UCSD-AML1 (cell line): Measurements from ENCODE around the gene KIF2C.
"Not testable (repeated sequence)": the region's sequence is repeated elsewhere in the genome, so short reads cannot be mapped to it uniquely, and the experiment has no call there.

Source experiments
- DNase-seq: peaks from one replicate; lab custom pipeline; 2025; ENCODE audit not compliant: unreplicated experiment; lab: John Stamatoyannopoulos, UW

Gene KIF2C

DNA sequence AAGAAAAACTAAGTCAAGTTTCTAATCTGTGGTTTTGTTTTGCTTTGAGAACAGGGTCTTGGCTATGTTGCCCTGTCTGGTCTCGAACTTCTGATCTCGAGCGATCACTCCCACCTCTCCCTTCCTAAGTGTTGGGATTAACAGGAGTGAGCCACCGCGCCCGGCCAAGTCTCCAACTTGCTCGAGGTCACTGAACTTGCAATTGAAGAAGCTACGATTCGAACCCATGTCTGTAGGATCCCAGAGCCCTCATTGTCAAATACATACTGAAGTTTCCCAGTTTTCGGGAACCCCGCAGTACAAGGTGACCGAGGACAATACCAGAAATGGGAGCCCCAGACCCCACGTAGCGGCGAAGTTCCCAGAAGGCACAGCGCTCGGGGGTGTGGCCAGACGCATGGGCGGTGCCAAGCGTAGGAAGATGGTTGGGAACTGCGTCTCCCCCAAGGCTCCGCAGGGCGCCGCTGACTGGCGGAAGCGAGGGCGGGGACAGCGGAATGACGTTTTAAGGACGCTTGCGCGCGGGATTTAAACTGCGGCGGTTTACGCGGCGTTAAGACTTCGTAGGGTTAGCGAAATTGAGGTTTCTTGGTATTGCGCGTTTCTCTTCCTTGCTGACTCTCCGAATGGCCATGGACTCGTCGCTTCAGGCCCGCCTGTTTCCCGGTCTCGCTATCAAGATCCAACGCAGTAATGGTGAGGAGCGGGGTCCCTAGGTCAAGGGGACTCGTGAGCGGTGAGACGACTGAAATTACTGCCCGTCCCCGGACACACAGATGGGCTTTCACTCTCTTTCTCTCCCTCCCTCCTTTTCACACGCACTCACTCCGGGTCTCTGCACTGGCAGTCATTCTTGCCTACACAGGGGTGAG lies at the start of gene KIF2C:
Gene KIF2C, plus strand, starts transcription at position 531 of the 872 bp plus-strand sequence. Its CDS starts 96 bp downstream, at position 627.
- DNase-seq = peak; percentile 99

DNA sequence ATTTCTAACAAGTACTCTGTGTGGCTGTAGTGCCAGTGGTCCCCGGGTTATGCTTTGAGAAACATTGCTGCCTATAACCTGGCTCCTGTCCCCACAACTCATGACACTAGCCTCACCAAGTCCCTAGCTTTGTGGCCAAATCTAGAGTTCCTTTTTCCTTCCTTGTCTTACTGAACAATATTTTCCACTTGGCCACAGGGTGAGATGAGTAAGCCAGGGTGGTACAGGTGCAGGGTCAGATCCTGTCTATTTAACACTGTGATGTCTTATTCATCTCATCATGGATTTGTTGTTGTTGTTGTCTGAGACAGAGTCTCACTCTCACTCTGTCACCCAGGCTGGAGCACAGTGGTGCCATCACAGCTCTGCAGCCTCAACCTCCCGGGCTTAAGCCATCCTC lies 46.5 kb upstream of the KIF2C start:
- no peak for DNase-seq

DNA sequence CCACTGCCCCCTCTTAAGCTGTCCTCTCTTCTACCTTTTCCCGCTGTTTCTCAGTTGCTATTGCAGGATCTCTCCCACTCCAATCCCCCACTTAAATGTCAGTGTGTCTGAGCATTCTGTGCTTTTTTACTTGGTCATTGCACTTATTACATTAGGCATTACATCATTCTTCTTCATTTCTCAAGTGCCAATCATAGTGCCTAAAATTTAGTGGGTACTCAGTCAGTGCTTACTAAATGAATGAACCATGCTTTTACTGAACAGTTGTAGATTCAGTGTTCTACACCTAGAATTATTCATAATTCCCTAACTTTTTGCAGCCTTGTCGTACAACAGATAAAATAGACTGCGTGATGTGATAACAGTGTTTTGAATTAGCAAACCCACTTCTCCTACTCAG lies 45.7 kb upstream of the KIF2C start:
- no peak for DNase-seq

DNA sequence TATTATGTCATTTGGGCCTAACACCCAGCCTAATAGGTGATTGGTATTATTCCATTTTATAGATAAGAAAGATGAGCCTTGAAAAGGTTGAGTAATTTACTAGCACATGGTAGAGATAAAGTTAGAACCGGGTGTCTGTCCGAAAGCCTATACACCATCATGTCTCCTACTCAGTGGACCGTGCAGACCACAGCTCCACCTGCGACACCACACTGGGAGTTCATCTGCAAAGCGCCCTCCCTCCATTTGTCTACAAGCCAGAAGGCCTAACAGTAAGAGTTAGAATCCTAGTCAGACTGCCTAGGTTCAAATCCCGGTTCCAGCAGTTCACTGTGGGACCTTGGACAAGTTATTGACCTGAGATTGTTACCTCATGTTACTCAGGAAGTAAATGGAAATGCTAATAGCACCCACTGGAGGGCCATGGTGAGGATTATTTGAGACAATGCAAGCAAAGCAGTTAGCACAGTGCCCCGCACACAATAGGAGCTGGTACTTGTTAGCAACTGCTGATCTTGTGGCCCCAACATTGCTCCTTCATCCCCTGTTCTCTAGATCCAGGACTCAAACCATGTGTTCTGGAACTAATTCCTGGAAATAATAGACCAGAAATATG lies 44.7 kb upstream of the KIF2C start:
- no peak for DNase-seq

DNA sequence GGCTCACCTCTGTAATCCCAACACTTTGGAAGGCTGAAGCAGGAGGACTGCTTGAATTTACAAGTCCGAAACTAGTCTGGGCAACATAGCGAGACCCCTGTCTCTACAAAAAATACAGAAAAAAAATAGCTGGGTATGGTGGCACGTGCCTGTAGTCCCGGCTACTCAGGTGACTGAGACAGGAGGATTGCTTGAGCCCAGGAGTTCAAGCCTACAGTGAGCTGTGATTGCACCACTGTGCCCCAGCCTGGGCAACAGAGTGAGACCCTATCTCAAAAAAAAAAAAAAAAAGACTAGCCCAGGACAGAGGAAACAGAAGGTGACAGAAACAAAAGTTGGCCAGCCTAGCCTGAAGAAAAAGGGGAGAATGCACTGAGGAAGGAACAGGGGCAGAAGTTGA lies 44.0 kb upstream of the KIF2C start:
- no peak for DNase-seq

DNA sequence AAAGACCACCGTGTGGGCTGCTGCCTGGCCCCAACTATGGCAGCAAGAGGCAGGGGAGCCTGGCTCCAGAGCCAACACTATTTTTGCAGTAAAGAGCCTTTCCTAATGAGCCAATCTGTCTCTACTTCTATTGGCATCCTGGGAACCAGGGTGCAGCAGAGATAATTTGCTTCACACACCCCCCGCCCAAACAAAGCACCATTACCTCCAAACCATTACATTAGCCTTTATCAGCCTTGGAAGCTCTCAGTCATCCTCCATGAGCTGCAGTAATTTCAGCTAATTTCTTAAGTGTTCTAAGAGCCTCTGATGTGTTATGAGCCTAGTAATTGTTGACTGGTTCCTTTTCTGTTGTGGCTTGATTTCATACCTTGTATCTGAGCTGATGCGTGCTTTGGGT lies 43.5 kb upstream of the KIF2C start:
- DNase-seq = no peak

DNA sequence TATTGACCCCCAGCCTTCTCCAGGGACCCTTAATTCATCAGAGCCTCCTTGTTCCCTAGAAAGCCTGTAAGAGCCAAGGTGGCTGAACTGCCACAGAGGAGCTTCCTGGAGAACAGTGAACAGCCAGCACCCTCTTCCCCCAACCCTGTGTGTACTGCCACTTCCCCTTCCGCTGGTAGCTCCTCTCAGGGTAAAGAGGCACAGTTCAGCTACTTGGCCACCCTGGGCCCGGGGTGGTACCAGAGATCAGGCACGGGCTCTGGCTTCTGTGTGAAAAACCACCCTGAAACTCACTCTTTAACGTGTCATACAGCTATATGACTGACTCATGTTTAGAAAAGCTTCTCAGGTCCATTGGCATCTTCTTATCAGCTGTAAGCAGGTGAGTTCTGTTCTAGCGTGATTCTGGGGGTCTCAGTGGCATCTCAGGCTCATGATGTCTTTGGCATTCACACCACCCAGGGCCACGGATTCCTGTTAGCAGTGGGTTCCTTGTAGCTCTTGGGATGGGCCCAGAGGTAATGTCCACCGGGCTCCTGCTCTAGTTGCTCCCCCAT lies 42.8 kb upstream of the KIF2C start:
- peak; percentile 60 for DNase-seq

DNA sequence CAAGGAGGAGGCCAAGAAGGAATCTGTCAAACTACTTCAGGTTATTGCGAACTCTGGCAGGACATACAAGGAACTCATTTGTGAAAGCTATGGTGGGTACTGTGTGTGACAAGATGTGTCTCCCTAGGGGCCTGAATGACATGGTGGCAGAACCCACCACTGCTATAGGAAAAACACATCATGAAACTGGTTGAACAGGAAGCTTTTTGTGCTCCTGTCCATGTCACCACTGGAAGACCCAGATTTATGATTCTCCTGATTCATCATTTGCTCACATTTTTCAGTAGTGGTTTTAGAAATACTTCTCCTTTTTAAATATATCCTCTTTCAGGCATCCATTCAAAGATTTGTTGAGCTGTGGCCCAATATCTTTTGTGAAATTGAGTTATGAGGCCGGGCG lies 41.5 kb upstream of the KIF2C start:
- DNase-seq = no peak

DNA sequence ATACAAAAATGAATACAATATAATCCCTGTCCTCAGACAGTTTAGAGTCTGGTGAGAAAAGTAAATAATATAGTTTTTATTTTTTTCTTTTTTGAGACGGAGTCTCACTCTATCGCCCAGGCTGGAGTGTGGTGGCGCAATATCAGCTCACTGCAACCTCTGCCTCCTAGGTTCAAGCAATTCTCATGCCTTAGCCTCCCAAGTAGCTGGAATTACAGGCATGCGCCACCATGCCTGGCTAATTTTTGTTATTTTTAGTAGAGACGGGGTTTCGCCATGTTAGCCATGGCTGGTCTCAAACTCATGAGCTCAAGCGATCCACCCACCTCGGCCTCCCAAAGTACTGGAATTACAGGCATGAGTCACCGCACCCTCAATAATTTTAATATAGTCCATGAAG lies 40.3 kb upstream of the KIF2C start:
- not testable (repeated sequence) for DNase-seq

DNA sequence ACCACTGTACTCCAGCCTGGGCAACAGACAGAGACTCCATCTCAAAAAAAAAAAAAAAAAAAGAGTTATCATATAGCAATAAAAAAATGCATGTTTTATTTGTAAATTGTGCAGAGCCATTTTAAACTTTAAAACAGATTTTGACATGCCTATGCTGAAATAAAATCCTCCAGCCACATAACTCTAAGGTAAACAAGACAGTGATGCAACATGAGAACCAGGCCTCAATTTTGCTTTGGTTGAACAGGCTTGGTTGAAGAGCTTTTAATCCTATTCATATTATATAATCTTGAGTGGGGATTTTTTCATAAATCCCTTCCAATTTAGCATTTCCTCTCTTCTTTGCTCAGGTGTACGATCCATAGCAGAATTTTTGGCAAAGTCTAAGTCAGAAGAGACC lies 39.1 kb upstream of the KIF2C start:
- no peak for DNase-seq

DNA sequence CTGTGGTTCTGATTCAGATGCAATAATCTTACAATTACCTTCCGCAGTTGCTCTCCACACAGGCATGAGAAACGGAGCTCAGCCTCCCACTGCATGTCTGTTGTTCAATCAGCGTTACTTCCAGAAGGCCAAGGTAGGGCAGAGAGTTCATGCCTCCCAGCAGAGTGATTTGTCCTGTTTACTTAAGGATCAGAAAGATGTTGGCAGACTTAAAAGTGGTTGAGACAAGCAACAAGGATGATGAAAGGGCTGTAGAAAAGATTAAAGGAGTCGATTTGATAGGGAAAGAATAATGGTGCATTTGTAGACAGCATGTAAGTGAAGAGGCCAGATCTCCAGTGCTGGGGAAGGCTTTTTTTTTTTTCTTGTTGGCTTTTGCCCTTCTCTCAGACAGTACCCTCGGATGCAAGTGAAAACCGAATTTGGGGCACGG lies 38.5 kb upstream of the KIF2C start:
- no peak for DNase-seq

DNA sequence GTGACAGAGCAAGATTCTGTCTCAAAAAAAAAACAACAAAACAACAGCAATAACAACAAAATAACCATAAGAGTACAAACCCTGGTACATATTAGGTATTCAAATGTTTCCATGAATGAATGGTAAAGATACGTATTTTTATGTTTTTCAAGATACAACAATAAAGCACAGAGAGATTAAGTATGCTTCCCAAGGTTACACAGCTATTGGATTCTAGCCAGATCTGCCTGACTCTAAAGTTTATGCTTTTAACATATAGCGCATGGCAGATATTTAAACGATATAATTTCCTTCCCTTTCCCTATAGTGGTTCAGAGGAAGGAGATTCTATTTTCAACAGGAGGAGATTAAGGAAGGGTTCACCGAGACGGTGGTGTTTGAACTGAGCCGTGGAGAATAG lies 34.2 kb upstream of the KIF2C start:
- no peak for DNase-seq

DNA sequence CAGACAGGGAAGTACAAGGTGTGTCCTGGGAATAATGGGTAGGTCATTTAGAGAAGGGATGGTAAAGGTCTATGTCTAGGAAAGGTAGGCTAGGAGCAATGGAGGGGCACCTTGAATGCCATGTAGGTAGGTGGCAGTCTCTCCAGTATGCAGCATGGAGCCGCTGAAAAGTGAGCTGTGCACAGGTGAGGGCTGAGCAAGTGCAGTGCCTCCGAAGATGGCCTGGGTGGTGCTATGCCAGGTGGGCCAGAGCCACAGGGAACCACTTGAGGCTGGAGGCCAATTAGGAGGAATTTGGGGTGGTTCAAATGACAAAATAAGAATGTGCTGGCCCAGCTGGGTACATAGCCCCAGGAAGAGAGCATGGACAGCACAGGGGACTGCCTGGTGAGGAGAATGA lies 33.7 kb upstream of the KIF2C start:
- DNase-seq = no peak

DNA sequence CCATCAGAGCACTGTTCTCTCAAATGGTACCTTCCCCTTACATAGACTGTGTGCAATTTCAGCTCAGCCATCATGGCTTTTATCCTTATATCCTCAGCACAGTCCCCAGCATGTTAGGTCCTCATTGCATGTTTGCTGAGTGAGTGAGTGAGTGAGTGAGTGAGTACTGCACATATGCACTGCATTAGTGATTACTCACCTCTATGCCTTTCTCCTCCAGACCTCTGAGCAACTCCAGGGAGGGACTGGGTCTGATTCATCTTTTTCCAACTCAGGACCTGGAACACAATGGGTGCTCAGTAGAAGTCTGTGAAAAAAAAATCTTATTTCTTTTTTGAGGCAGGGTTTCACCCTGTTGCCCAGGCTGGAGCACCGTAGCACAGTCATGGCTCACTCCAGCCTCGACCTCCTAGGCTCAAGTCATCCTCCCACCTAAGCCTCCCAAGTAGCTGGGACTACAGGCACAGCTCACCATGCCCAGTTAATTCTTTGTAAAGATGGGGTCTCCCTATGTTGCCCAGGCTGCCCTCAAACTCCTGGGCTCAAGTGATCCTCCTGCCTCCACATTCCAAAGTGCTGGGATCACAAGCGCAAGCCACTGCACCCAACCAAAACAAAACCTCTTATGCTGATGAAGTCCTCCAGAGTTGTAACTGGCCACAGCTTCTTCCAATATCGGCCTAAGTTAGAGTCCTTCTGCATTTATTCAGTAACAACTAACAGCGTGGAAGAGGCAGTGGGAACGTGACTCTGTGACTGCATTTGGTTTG lies 32.3 kb upstream of the KIF2C start:
- DNase-seq = no peak

DNA sequence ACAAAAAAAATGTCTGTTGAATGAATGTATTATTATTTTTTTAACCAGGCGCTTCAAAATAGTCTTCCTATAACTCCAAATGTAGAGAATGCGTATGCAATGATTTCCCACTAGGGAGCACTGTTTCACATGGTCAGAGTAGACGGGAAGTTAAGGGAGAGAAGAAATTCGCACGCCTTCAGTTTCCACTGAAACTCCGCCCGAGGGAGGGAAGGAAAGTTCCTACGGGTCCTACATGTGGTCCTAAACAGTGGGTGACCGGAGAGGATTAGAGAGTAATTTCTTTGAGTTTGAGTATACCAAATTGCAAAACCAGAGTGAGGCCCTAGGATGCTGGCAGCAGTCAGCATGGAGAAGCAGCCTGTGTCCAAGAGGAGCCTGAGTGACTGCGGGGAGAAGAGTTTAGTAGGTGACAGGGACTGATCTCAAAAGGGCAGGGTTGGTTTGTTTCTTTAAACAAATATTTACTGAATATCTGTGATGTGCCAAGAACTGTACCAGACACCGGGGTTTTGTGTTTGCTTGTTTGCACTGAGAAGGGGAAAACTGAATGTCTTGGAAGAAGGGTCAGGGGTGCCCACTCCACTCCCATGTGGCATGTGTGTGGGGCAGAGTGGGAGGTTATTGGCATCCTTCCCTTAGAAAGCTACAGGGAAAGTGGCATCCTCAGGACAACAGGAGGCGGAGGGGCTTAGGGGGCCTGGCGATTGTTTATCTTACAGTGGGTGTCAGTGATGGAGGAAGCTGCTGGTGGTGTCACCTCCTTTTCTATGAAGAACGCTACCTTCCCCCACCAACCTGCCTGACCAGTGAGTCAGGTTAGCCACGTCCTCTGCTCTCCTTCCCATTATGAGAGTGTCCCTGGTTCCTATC lies 31.4 kb upstream of the KIF2C start:
- DNase-seq = peak; percentile 38

DNA sequence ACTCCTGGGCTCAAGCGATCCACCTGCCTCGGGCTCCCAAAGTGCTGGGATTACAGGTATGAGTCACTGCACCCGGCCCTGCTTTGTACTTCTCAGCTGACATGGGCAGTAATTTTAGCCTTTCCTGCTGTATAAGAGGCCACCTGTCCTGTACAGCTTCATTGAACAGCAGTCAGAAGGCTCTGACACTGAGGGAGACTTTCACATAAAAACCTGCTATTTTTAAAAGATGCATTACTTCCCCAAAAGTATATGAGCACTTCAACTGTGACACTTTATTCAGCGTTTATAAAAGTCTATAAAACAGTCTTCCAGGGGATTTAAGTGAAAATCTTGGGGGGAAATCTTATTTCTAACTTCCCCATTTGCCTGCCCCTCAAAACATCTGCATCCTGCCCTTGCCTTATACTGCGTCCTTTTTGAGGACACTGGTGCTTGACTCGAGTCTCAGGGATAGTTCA lies 26.3 kb upstream of the KIF2C start:
- DNase-seq = no peak

DNA sequence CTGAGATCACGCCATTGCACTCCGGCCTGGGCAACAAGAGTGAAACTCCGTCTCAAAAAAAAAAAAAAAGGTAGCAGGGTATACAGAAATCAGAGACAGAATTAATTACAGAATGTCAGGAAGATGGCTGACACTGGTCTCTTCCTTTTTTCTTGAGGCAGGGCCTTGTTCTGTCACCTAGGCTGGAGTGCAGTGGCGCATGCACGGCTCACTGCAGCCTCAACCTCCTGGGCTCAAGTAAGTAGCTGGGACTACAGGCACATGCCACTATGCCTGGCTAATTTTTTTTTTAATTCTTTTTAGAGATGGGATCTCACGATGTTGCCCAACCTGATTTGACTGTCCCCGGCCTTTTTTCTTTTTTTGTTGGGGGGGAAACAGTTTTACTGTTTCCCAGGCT lies 25.1 kb upstream of the KIF2C start:
- DNase-seq = no peak

DNA sequence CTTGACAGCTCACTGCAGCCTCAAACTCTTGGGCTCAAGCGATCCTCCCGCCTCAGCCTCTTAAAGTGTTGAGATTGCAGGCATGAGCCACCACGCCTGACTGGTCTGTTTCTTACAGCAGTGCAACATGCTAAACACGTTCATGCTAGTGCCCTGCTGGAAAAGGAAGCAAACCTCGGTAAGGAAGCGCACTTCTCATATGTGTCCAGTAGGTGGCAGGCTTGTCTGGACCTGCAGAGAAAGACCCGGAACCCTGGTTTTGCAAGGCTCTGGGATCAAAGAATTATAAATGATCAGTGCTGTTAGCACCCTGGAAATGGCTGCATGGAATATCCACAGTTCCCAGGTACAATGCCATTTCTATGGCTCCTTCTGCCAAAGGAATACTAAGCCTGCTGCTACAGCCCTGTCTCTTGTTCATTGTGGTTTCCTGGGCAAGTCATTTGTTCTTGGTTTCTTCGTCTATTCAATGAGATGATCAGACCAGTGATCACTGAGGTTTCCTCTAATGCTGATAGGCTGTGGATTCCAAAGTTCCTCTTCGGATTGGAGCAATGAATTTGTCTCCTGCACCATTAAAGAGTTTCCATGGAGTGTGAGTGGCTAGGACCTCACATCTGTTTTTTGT lies 24.6 kb upstream of the KIF2C start:
- DNase-seq = peak; percentile 60

DNA sequence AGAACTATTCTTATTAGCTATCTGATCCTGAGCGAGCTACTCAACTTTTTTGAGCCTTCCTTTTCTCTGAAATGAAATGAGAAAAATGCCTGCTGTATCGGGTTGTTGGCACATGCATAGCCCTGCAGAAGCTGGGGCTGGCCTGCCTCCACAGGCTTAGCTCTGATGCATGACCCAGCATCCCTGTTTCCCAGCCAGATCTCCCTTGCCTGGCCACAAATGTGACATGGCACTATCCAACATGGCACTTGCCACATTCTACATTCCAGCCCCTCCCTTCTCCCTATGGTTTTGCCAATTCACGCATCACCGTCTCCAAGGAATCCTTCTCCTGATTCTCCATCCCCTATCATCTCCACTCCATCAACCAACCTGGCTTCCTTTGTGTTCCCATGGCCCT lies 22.5 kb upstream of the KIF2C start:
- DNase-seq = no peak

DNA sequence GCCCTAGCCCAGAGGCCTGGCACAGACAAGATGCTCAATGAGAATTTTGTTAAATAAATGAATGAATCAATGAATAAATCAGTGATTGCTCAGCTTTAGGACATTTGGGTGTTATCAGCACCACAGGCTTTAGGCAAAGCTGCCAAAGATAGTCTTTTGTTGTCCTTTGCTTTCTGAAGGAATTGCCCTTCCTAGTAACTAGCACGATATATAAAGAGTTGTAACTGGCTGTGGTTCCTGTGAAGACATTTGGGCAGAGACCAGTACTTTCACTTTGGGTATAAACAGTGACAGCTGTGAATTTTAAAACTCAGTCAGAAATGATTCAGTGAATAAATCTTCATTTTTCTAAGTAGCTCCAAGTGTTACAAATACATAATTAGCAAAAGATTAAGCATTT lies 22.0 kb upstream of the KIF2C start:
- no peak for DNase-seq
